ENCODE data around the gene KIAA1958. TPM values are rescaled to one million over a fixed set of nuclear protein-coding genes. Genes with fewer than 3 reads are reported as not detected.
"Not testable (repeated sequence)": the region's sequence is repeated elsewhere in the genome, so short reads cannot be mapped to it uniquely, and the experiment has no call there.

Gene KIAA1958
- total and polyA plus RNA-seq, 10 donors: 0.39 to 11.9 (median 6.3) TPM

DNA sequence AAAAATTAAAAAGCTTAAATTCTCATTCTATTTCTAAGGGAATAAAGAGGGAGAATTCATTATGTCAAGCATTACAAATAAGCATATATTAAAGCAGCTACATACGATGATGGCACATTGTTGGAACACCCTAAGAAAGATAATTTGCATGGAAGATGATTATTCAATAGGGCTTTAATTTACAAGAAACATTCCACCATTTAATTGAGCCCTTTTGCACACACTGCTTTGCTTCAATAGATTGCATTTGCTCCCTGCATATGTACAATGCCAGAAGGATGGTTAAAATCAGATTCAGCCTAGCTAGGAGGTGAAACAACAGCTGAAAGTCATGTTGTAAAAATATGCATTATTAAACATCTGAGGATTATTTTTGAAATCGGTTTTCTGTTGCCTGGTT, 21.8 kb downstream of the KIAA1958 start:
- no peak overlapping the region for H3K4me3 ChIP-seq
- no peaks in the 10 kb centered on the region for H3K9me3 ChIP-seq
- intact Hi-C loops (cut with DNase I; ENCODE audit: low total_unique reads): no loop called here
- no peak for TF ChIP-seq POLR2A (IDR thresholded peaks at IDR 0.05)
- TF ChIP-seq, protein P1, sequence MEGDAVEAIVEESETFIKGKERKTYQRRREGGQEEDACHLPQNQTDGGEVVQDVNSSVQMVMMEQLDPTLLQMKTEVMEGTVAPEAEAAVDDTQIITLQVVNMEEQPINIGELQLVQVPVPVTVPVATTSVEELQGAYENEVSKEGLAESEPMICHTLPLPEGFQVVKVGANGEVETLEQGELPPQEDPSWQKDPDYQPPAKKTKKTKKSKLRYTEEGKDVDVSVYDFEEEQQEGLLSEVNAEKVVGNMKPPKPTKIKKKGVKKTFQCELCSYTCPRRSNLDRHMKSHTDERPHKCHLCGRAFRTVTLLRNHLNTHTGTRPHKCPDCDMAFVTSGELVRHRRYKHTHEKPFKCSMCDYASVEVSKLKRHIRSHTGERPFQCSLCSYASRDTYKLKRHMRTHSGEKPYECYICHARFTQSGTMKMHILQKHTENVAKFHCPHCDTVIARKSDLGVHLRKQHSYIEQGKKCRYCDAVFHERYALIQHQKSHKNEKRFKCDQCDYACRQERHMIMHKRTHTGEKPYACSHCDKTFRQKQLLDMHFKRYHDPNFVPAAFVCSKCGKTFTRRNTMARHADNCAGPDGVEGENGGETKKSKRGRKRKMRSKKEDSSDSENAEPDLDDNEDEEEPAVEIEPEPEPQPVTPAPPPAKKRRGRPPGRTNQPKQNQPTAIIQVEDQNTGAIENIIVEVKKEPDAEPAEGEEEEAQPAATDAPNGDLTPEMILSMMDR (IDR thresholded peaks at IDR 0.05 in 8 of 11, conservative IDR thresholded peaks at IDR 0.05 in 3 of 11): no peak
- no peak for TF ChIP-seq POLR2AphosphoS5 (IDR thresholded peaks at IDR 0.05)
- no peaks in the 10 kb centered on the region for H3K4me1 ChIP-seq
- H3K27ac ChIP-seq: no peak overlapping the region
- no peaks in the 10 kb centered on the region for H3K36me3 ChIP-seq
- no peak for DNase-seq
- WGBS, 5 donors: 87 to 94% (median 89%) methylated on average over 2 of the region's 2 CpGs
- H3K27me3 ChIP-seq (replicated peaks in 1 of 7): no peaks in the 10 kb centered on the region

DNA sequence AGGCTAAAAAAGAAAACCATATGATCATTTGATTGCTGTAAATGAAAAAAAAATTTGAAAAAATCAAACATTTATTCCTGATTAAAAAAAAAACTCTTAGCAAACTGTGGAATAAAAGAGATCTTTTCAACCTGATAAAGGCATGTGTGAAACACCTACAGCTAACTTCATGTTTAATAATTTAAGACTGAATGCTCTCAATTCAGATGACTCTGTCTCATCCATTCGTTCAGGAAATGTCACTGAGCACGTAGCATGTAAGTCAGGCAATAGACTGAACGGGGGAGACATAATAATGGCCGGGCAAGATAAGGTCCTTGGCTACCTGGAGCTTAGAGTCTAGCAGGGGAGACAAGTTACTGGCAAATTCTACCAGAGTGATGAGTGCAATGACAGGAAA, 25.8 kb downstream of the KIAA1958 start:
- H3K4me3 ChIP-seq; H3K9me3 ChIP-seq; H3K27me3 ChIP-seq (replicated peaks in 1 of 7); DNase-seq; intact Hi-C loops (cut with DNase I; ENCODE audit: low total_unique reads); H3K27ac ChIP-seq; H3K4me1 ChIP-seq; H3K36me3 ChIP-seq: not testable (repeated sequence)
- WGBS, 5 donors: 87 to 95% (median 92%) methylated on average over 2 to 4 of the region's 4 CpGs

DNA sequence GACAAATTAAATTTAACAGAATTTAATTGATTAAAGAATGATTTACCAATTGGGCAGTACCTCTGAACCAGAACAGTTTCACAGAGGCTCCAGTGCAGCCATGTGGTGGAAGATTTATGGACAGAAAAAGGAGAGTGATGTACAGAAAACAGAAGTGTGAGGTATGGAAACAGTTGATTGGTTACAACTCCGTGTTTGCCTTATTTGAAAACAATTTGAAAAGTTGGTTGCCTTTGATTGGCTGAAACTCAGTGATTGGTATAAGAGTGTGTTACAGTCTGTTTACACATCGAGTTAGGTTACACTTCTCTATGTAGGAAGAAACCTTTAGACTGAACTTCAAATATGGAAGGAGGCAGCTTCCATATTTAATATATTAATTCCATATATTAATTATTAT, 30.1 kb downstream of the KIAA1958 start:
- H3K4me1 ChIP-seq: no peaks in the 10 kb centered on the region
- no peak overlapping the region for H3K27ac ChIP-seq
- 89 to 93% (median 92%) methylated on average over 2 of the region's 2 CpGs for WGBS, 5 donors

DNA sequence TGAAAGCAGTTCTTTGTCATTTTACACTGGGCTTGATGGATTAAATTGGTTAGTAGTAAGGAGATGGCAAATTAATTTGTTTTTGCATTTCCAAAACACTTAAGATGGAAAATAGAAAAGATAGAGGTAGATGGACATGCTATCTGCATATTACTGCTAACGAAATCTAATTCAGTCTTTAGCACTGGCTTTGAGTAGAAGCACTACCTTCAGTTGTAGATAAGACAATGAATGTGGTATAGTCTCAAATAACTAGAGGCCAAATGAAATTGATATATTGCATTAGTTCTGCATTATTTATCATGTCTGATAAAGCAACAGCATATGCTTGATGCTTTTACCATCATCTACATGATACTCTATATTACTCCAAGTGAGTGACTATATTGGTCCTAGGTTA, 33.4 kb downstream of the KIAA1958 start:
- Histone ChIP-seq H3K36me3 (no peaks in the 10 kb centered on the region), H3K9me3 (no peaks in the 10 kb centered on the region), H3K27ac (no peak overlapping the region), H3K27me3 (replicated peaks in 1 of 7) (no peaks in the 10 kb centered on the region), H3K4me1 (no peaks in the 10 kb centered on the region), H3K4me3 (no peak overlapping the region)
- TF ChIP-seq POLR2AphosphoS5 (IDR thresholded peaks at IDR 0.05) (no peak), POLR2A (IDR thresholded peaks at IDR 0.05) (no peak)
- TF ChIP-seq, protein P1 (IDR thresholded peaks at IDR 0.05 in 8 of 11, conservative IDR thresholded peaks at IDR 0.05 in 3 of 11): no peak
- no peak for DNase-seq
- 90 to 94% (median 91%) methylated on average over 1 of the region's 1 CpG for WGBS, 5 donors
- intact Hi-C loops (cut with DNase I; ENCODE audit: low total_unique reads): no loop called here

More for the DNA sequence above, 30.1 kb downstream of the KIAA1958 start:
- no peak for DNase-seq
- no peak for TF ChIP-seq POLR2AphosphoS5 (IDR thresholded peaks at IDR 0.05)
- no peak for TF ChIP-seq POLR2A (IDR thresholded peaks at IDR 0.05)
- TF ChIP-seq, protein P1 (IDR thresholded peaks at IDR 0.05 in 8 of 11, conservative IDR thresholded peaks at IDR 0.05 in 3 of 11): no peak
- Histone ChIP-seq H3K36me3 (no peaks in the 10 kb centered on the region), H3K27me3 (replicated peaks in 1 of 7) (no peaks in the 10 kb centered on the region), H3K4me3 (no peak overlapping the region), H3K9me3 (no peaks in the 10 kb centered on the region)
- intact Hi-C loops (cut with DNase I; ENCODE audit: low total_unique reads): no loop called here

DNA sequence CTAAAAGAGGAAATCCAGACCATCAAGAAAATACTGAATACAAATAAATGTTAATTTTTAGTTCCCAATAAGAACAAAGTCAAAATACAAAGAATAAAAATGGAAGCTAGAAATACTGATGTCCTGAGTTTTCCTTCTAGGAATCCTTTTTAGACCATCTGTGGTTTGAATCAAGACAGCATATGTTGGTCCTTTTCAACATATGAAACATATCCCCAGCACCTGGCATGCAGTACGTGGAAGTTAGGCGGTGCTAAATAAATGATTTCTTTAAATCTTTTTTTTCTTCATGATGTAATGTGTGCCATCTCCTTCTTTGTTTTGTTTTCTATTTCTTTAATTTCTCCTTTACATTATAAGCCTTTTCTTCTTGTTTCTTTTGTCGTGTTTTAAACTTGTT, 34.0 kb downstream of the KIAA1958 start:
- Histone ChIP-seq H3K36me3 (no peaks in the 10 kb centered on the region), H3K4me3 (no peak overlapping the region), H3K9me3 (no peaks in the 10 kb centered on the region), H3K27ac (no peak overlapping the region), H3K4me1 (no peaks in the 10 kb centered on the region), H3K27me3 (replicated peaks in 1 of 7) (no peaks in the 10 kb centered on the region)
- 61 to 81% (median 62%) methylated on average over 3 of the region's 3 CpGs for WGBS, 5 donors
- no peak for TF ChIP-seq POLR2A (IDR thresholded peaks at IDR 0.05)
- TF ChIP-seq, protein P1 (IDR thresholded peaks at IDR 0.05 in 8 of 11, conservative IDR thresholded peaks at IDR 0.05 in 3 of 11): no peak
- TF ChIP-seq POLR2AphosphoS5 (IDR thresholded peaks at IDR 0.05): no peak
- DNase-seq: no peak
- intact Hi-C loops (cut with DNase I; ENCODE audit: low total_unique reads): no loop called here
